K562 (cell line): ENCODE measurements around the gene OR2H2. TPM values are rescaled to one million over a fixed set of nuclear protein-coding genes. Genes with fewer than 3 reads are reported as not detected.

Source experiments
- ARID2 ChIP-seq: fragments of 450-650 bp; IDR thresholded peaks from 2 replicates; pipeline ENCODE4 v1.6.1; 2017; ENCODE audit warnings: antibody characterized with exemption, mild to moderate bottlenecking
- DMBX1 ChIP-seq: fragments of 250-450 bp; sonication (Bioruptor Pico); IDR thresholded peaks from 2 replicates; pipeline ENCODE4 v1.8.0; 2022; ENCODE audit warnings: inconsistent platforms, mild to moderate bottlenecking, moderate library complexity, borderline replicate concordance
- HDAC1 ChIP-seq, 2 experiments: fragments of 450-650 bp; IDR thresholded peaks; 2 replicates each; pipeline ENCODE4 v1.6.1; 2016 to 2017; ENCODE audit warnings: inconsistent platforms in 1 of 2, mild to moderate bottlenecking in 1 of 2, moderate library complexity in 1 of 2
- HEY1 ChIP-seq: fragments of 250-450 bp; sonication (Bioruptor Pico); IDR thresholded peaks from 2 replicates; pipeline ENCODE4 v1.5.0; 2020; ENCODE audit warnings: mild to moderate bottlenecking, moderate library complexity, borderline replicate concordance
- HMGXB4 ChIP-seq: sonication (generic); formaldehyde crosslinking; IDR thresholded peaks from 2 replicates; pipeline ENCODE4 v1.8.1; 2023; ENCODE audit warnings: mild to moderate bottlenecking, missing genetic modification reagents
- MTA2 ChIP-seq: fragments of 450-650 bp; IDR thresholded peaks from 2 replicates; pipeline ENCODE4 v1.6.1; 2016; ENCODE audit warnings: low read depth
- PCBP1 ChIP-seq: fragments of 200-400 bp; formaldehyde crosslinking; IDR thresholded peaks from 2 replicates; pipeline ENCODE4 v1.6.1; 2018; ENCODE audit warnings: mild to moderate bottlenecking, low read depth, low read length; ENCODE audit not compliant: poor library complexity, severe bottlenecking
- POLR2A ChIP-seq: fragments of 450-650 bp; conservative IDR thresholded peaks from 2 replicates; pipeline ENCODE4 v1.6.1; 2016
- RBM14 ChIP-seq: fragments of 200-400 bp; formaldehyde crosslinking; IDR thresholded peaks from 2 replicates; pipeline ENCODE4 v1.6.1; 2018; ENCODE audit warnings: low read depth, mild to moderate bottlenecking, low read length, moderate library complexity, borderline replicate concordance; ENCODE audit not compliant: insufficient read depth
- ZBTB43 ChIP-seq: sonication (generic); formaldehyde crosslinking; IDR thresholded peaks from 2 replicates; pipeline ENCODE4 v1.8.0; 2023; ENCODE audit warnings: mild to moderate bottlenecking, missing genetic modification reagents
- ZC3H11A ChIP-seq: IDR thresholded peaks from 2 replicates; pipeline ENCODE4 v1.6.1; 2012; ENCODE audit warnings: low read depth, low read length, improper control_type of control experiment
- ZKSCAN3 ChIP-seq: fragments of 250-450 bp; sonication (Bioruptor Pico); IDR thresholded peaks from 2 replicates; pipeline ENCODE4 v1.4.0; 2020
- ZNF408 ChIP-seq: fragments of 250-450 bp; sonication (Bioruptor Pico); IDR thresholded peaks from 2 replicates; pipeline ENCODE4 v1.4.0; 2020; ENCODE audit warnings: low read depth, mild to moderate bottlenecking, moderate library complexity
- ZNF639 ChIP-seq, 2 experiments: fragments of 200-800 bp in 1 of 2; sonication (Bioruptor generic) in 1 of 2; sonication (generic) in 1 of 2; formaldehyde crosslinking in 1 of 2; IDR thresholded peaks in 1 of 2; conservative IDR thresholded peaks in 1 of 2; 2 replicates each; pipeline versions ENCODE4 v1.5.0 to v1.6.1; 2016 to 2020; ENCODE audit warnings: missing compliant biosample characterization in 1 of 2, missing genetic modification characterization in 1 of 2, missing genetic modification reagents in 1 of 2
- polyA plus RNA-seq, 8 experiments: library from polyadenylated mRNA; depleted of rRNA in 4 of 8; stranded (reverse) in 5 of 8; unstranded in 3 of 8; fragments of >200 nt; fragmentation: Nextera tagmentation in 2 of 8; fragmentation: Illumina TruSeq in 1 of 8; extraction: Ambion mirVana in 2 of 8; extraction: Trizol in 1 of 8; gene quantifications; 2 replicates each; pipeline versions ENCODE4 v1.2.1 to v1.2.3, GENCODE V29; 2011 to 2014; ENCODE audit warnings: inconsistent platforms in 1 of 8, missing spikeins in 1 of 8
- total RNA-seq, 7 experiments: library from RNA; depleted of rRNA in 6 of 7; stranded (reverse); fragments of >200 nt in 6 of 7; fragmentation: Illumina TruSeq in 2 of 7; extraction: Trizol in 2 of 7; gene quantifications; 2 replicates each; pipeline versions ENCODE4 v1.2.1 to v1.2.3, GENCODE V29; 2011 to 2021; ENCODE audit warnings: low replicate concordance in 1 of 7

The OR2H2 gene
- total and polyA plus RNA-seq, 9 of the 15 experiments (the other 6 are each of a cell fraction or from before 2014, with no cell fraction given) = not detected

GRCh38 chr6:29558439-29559079 is 26.4 kb upstream of the OR2H2 start (continued):
- TF ChIP-seq HMGXB4 (CRISPR knock-in tag) (no peak), HEY1 (CRISPR knock-in tag) (no peak), ZNF639 (CRISPR knock-in tag; conservative IDR thresholded peaks at IDR 0.05 in 1 of 2, IDR thresholded peaks at IDR 0.05 in 1 of 2) (peak in 1 of 2 experiments; percentile 22; a peak in 1 of 4 replicates), PCBP1 (no peak), ARID2 (no peak), ZC3H11A (no peak), ZKSCAN3 (no peak), HDAC1 (IDR thresholded peaks at IDR 0.05) (no peak), ZBTB43 (CRISPR knock-in tag) (no peak), MTA2 (no peak), POLR2A (no peak), ZNF408 (no peak), RBM14 (no peak), DMBX1 (0 out of 2 replicates have a peak, but pooled peaks have one; percentile 46)
